ENCODE measurements around the gene FBXO2.

DNA sequence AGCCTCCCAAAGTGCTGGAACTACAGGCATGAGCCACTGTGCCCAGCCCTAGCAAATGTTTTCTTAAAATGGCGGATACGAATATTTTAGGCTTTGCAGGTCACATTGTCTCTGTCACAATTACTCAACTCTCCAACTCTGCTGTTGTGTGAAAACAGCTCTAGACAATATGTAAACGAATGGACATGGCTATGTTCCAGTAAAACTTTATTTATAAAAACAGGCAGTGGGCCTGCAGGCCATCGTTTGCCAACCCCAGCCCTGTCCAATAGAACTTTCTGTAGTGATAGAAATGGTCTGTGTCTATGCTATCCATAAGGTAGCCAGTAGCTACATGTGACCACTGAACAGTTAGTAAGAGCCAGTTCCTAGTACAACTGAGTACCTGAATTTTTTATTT is 5.5 kb upstream of the FBXO2 start:
- TF ChIP-seq, protein P1, sequence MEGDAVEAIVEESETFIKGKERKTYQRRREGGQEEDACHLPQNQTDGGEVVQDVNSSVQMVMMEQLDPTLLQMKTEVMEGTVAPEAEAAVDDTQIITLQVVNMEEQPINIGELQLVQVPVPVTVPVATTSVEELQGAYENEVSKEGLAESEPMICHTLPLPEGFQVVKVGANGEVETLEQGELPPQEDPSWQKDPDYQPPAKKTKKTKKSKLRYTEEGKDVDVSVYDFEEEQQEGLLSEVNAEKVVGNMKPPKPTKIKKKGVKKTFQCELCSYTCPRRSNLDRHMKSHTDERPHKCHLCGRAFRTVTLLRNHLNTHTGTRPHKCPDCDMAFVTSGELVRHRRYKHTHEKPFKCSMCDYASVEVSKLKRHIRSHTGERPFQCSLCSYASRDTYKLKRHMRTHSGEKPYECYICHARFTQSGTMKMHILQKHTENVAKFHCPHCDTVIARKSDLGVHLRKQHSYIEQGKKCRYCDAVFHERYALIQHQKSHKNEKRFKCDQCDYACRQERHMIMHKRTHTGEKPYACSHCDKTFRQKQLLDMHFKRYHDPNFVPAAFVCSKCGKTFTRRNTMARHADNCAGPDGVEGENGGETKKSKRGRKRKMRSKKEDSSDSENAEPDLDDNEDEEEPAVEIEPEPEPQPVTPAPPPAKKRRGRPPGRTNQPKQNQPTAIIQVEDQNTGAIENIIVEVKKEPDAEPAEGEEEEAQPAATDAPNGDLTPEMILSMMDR (IDR thresholded peaks at IDR 0.05; ENCODE audit: borderline replicate concordance, extremely low read depth, low read length, poor library complexity, severe bottlenecking) = no peak
- TF ChIP-seq EZH2 (IDR thresholded peaks at IDR 0.05; ENCODE audit: borderline replicate concordance, low read depth, low read length, severe bottlenecking) = no peak
